Measurements from ENCODE around the gene RERE.
A peak's percentile ranks its signal among the peaks of the same experiment; 100 is the strongest.

Gene RERE

GRCh38 chr1:8670371-8670818 lies 147.0 kb downstream of the RERE start:
- H3K4me3 Mint-ChIP-seq, result no peak overlapping the region
- H3K9me3 Mint-ChIP-seq, result no peaks in the 10 kb centered on the region
- H3K27me3 Mint-ChIP-seq, result no peaks in the 10 kb centered on the region
- no peak overlapping the region for H3K27ac Mint-ChIP-seq
- ATAC-seq (no peak), DNase-seq (no peak)
- H3K4me1 Mint-ChIP-seq, result peaks cover 48% of the 10 kb centered on the region

- peaks cover 43% of the 10 kb centered on the region for H3K4me1 Mint-ChIP-seq
- no peaks in the 10 kb centered on the region for H3K9me3 Mint-ChIP-seq
- peak; percentile 81 for ATAC-seq
- DNase-seq, result no peak
- no peak overlapping the region for H3K4me3 Mint-ChIP-seq
- no peaks in the 10 kb centered on the region for H3K27me3 Mint-ChIP-seq
- H3K27ac Mint-ChIP-seq, result no peak overlapping the region
Measured at GRCh38 chr1:8669606-8670335, 147.7 kb downstream of the RERE start.

- H3K27ac Mint-ChIP-seq, result no peak overlapping the region
- H3K27me3 Mint-ChIP-seq, result no peaks in the 10 kb centered on the region
- ATAC-seq (no peak), DNase-seq (no peak)
- no peaks in the 10 kb centered on the region for H3K9me3 Mint-ChIP-seq
- H3K4me1 Mint-ChIP-seq, result peaks cover 38% of the 10 kb centered on the region
- no peak overlapping the region for H3K4me3 Mint-ChIP-seq
Measured at GRCh38 chr1:8667869-8668594, 149.4 kb downstream of the RERE start.

GRCh38 chr1:8666389-8667167 lies 150.9 kb downstream of the RERE start:
- H3K27me3 Mint-ChIP-seq, result no peaks in the 10 kb centered on the region
- peaks cover 31% of the 10 kb centered on the region for H3K4me1 Mint-ChIP-seq
- no peaks in the 10 kb centered on the region for H3K9me3 Mint-ChIP-seq
- peak; percentile 44 for ATAC-seq
- no peak overlapping the region for H3K27ac Mint-ChIP-seq
- H3K4me3 Mint-ChIP-seq, result no peak overlapping the region
- DNase-seq, result no peak

- no peaks in the 10 kb centered on the region for H3K27me3 Mint-ChIP-seq
- peaks cover 24% of the 10 kb centered on the region for H3K4me1 Mint-ChIP-seq
- no peak overlapping the region for H3K27ac Mint-ChIP-seq
- DNase-seq (no peak), ATAC-seq (peak; percentile 44)
- no peaks in the 10 kb centered on the region for H3K9me3 Mint-ChIP-seq
- H3K4me3 Mint-ChIP-seq, result no peak overlapping the region
Measured at GRCh38 chr1:8665833-8666232, 151.6 kb downstream of the RERE start.

GRCh38 chr1:8664887-8665286 lies 152.6 kb downstream of the RERE start:
- H3K4me3 Mint-ChIP-seq, result no peak overlapping the region
- H3K27ac Mint-ChIP-seq, result no peak overlapping the region
- no peak for DNase-seq
- no peaks in the 10 kb centered on the region for H3K9me3 Mint-ChIP-seq
- no peaks in the 10 kb centered on the region for H3K27me3 Mint-ChIP-seq
- H3K4me1 Mint-ChIP-seq, result peaks cover 14% of the 10 kb centered on the region
- no peak for ATAC-seq

GRCh38 chr1:8663915-8664329 lies 153.5 kb downstream of the RERE start:
- Mint-ChIP-seq H3K9me3 (no peaks in the 10 kb centered on the region), H3K27ac (no peak overlapping the region), H3K4me3 (no peak overlapping the region), H3K27me3 (no peaks in the 10 kb centered on the region), H3K4me1 (peaks cover 5% of the 10 kb centered on the region)
- no peak for DNase-seq
- peak; percentile 87 for ATAC-seq

GRCh38 chr1:8663090-8663802 lies 154.2 kb downstream of the RERE start:
- no peak overlapping the region for H3K4me3 Mint-ChIP-seq
- H3K9me3 Mint-ChIP-seq, result no peaks in the 10 kb centered on the region
- ATAC-seq (no peak), DNase-seq (no peak)
- H3K27me3 Mint-ChIP-seq, result no peaks in the 10 kb centered on the region
- no peaks in the 10 kb centered on the region for H3K4me1 Mint-ChIP-seq
- no peak overlapping the region for H3K27ac Mint-ChIP-seq

- Mint-ChIP-seq H3K27me3 (no peaks in the 10 kb centered on the region), H3K4me3 (no peak overlapping the region), H3K9me3 (no peaks in the 10 kb centered on the region), H3K4me1 (no peaks in the 10 kb centered on the region), H3K27ac (peak overlapping the region in 1 of 2 donors; percentile 34)
- no peak for ATAC-seq
- no peak for DNase-seq
Measured at GRCh38 chr1:8662380-8663072, 154.9 kb downstream of the RERE start.

GRCh38 chr1:8661185-8662110 lies 156.0 kb downstream of the RERE start:
- Mint-ChIP-seq H3K4me3 (no peak overlapping the region), H3K4me1 (no peaks in the 10 kb centered on the region), H3K9me3 (no peaks in the 10 kb centered on the region), H3K27ac (no peak overlapping the region), H3K27me3 (no peaks in the 10 kb centered on the region)
- peak; percentile 77 for ATAC-seq
- DNase-seq, result no peak

GRCh38 chr1:8660411-8660828 lies 157.0 kb downstream of the RERE start:
- no peak for DNase-seq
- no peaks in the 10 kb centered on the region for H3K4me1 Mint-ChIP-seq
- H3K27me3 Mint-ChIP-seq, result no peaks in the 10 kb centered on the region
- no peak overlapping the region for H3K4me3 Mint-ChIP-seq
- H3K9me3 Mint-ChIP-seq, result no peaks in the 10 kb centered on the region
- ATAC-seq, result no peak
- no peak overlapping the region for H3K27ac Mint-ChIP-seq

- no peak for DNase-seq
- H3K4me1 Mint-ChIP-seq, result no peaks in the 10 kb centered on the region
- H3K4me3 Mint-ChIP-seq, result no peak overlapping the region
- no peaks in the 10 kb centered on the region for H3K27me3 Mint-ChIP-seq
- H3K27ac Mint-ChIP-seq, result no peak overlapping the region
- no peaks in the 10 kb centered on the region for H3K9me3 Mint-ChIP-seq
- no peak for ATAC-seq
Measured at GRCh38 chr1:8659593-8659992, 157.8 kb downstream of the RERE start.

- Mint-ChIP-seq H3K27ac (no peak overlapping the region), H3K4me1 (peaks cover 30% of the 10 kb centered on the region), H3K27me3 (no peaks in the 10 kb centered on the region)
Measured at GRCh38 chr1:8653878-8654277, 163.6 kb downstream of the RERE start.

GRCh38 chr1:8652467-8653046 lies 164.9 kb downstream of the RERE start:
- H3K4me1 Mint-ChIP-seq, result peaks cover 42% of the 10 kb centered on the region
- no peaks in the 10 kb centered on the region for H3K9me3 Mint-ChIP-seq
- H3K27ac Mint-ChIP-seq, result peak overlapping the region in 1 of 2 donors; percentile 3
- H3K4me3 Mint-ChIP-seq, result peak overlapping the region in 1 of 2 donors; percentile 13
- no peaks in the 10 kb centered on the region for H3K27me3 Mint-ChIP-seq
- DNase-seq (no peak), ATAC-seq (peak; percentile 67)

More at GRCh38 chr1:8653878-8654277, 163.6 kb downstream of the RERE start:
- no peaks in the 10 kb centered on the region for H3K9me3 Mint-ChIP-seq
- DNase-seq (no peak), ATAC-seq (no peak)
- H3K4me3 Mint-ChIP-seq, result no peak overlapping the region
